Lower leg skin (tissue), 4 donors: ENCODE results near the gene TOMM6. TPM values are rescaled to one million over a fixed set of nuclear protein-coding genes. Genes with fewer than 3 reads are reported as not detected.

Source experiments
- DNase-seq, 2 donors: peaks; one replicate each; pipeline ENCODE4 v3.0.0-alpha.2; 2019; ENCODE audit warnings: low spot score in 2 of 2
- H3K4me3 ChIP-seq: fragments of 200-600 bp; sonication (generic); 2 replicates; pipeline ENCODE4 v1.5.1; 2017; ENCODE audit warnings: mild to moderate bottlenecking, low read depth; ENCODE audit not compliant: poor library complexity, severe bottlenecking
- CTCF ChIP-seq, 3 donors: fragments of 450-650 bp; IDR thresholded peaks; one replicate each; pipeline ENCODE4 v1.5.1; 2016; ENCODE audit warnings: antibody characterized with exemption in 3 of 3, mild to moderate bottlenecking in 3 of 3, moderate library complexity in 2 of 3
- POLR2A ChIP-seq, 2 donors: fragments of 450-650 bp; IDR thresholded peaks; one replicate each; pipeline ENCODE4 v1.6.1; 2016 to 2017; ENCODE audit warnings: antibody characterized with exemption in 2 of 2, mild to moderate bottlenecking in 1 of 2, moderate library complexity in 1 of 2
- WGBS, 2 donors: methylation state at CpG; one replicate each; pipeline ENCODE4 v1.1.5; 2018; 5-methylcytosine and 5-hydroxymethylcytosine counted together
- intact Hi-C: fragments of 100-400 bp; cut with DNase I; formaldehyde crosslinking; loops from one replicate; pipeline ENCODE4 v1.15.0; 2023; ENCODE audit warnings: low total_unique reads
- total RNA-seq, 4 donors: library from RNA; depleted of rRNA; stranded (reverse); fragments of >200 nt; gene quantifications; one replicate each; pipeline ENCODE4 v1.1.0, GENCODE V29; 2016

Gene TOMM6
- total RNA-seq, result 100 to 1,000 TPM in 2 of 4 donors, 10 to 100 TPM in 2; 90.7 to 136 (median 100) TPM

GRCh38 chr6:41787219-41787917 lies at the start of gene TOMM6:
TOMM6 (plus strand) TSS chr6:41787694; CDS start chr6:41787698, 4 bp downstream.
- intact Hi-C loops, result loop anchor here (10.0 kb wide), 1 partner anchor 137 kb away; the partner anchor contains the start of genes BYSL and MED20
- 0 to 1% methylated on average over 36 to 47 of the region's 55 CpGs for WGBS, 2 donors

GRCh38 chr6:41739041-41739440 lies 48.5 kb upstream of the TOMM6 start:
- intact Hi-C loops, result no loop called here
- no peak for TF ChIP-seq CTCF (IDR thresholded peaks at IDR 0.05)
- no peak for TF ChIP-seq POLR2A (IDR thresholded peaks at IDR 0.05)
- DNase-seq, result no peak
- no peak overlapping the region for H3K4me3 ChIP-seq
- 86 to 94% methylated on average over 4 of the region's 4 CpGs for WGBS, 2 donors

More at GRCh38 chr6:41787219-41787917, at the start of gene TOMM6:
- DNase-seq, result peak; percentile 93 to 99
- H3K4me3 ChIP-seq, result peak within 1 kb of the TSS; percentile 73
- TF ChIP-seq POLR2A (IDR thresholded peaks at IDR 0.05) (peak in 1 of 2 donors; percentile 21), CTCF (IDR thresholded peaks at IDR 0.05) (peak in 1 of 3 donors; percentile 88)

GRCh38 chr6:41740366-41741162 lies 46.9 kb upstream of the TOMM6 start:
- DNase-seq, result no peak
- no peak overlapping the region for H3K4me3 ChIP-seq
- WGBS, 2 donors, result 83 to 85% methylated on average over 12 to 13 of the region's 13 CpGs
- intact Hi-C loops, result no loop called here
- TF ChIP-seq POLR2A (IDR thresholded peaks at IDR 0.05), result no peak
- TF ChIP-seq CTCF (IDR thresholded peaks at IDR 0.05), result no peak

GRCh38 chr6:41741625-41742490 lies 45.6 kb upstream of the TOMM6 start:
- H3K4me3 ChIP-seq, result no peak overlapping the region
- WGBS, 2 donors, result 84 to 87% methylated on average over 18 to 20 of the region's 20 CpGs
- no peak for TF ChIP-seq CTCF (IDR thresholded peaks at IDR 0.05)
- no peak for TF ChIP-seq POLR2A (IDR thresholded peaks at IDR 0.05)
- DNase-seq, result no peak
- intact Hi-C loops, result no loop called here

- intact Hi-C loops, result no loop called here
- no peak overlapping the region for H3K4me3 ChIP-seq
- no peak for DNase-seq
- TF ChIP-seq POLR2A (IDR thresholded peaks at IDR 0.05), result no peak
- TF ChIP-seq CTCF (IDR thresholded peaks at IDR 0.05), result no peak
- WGBS, 2 donors, result 88 to 96% methylated on average over 5 to 6 of the region's 6 CpGs
Observed at GRCh38 chr6:41743406-41744235, 43.9 kb upstream of the TOMM6 start.
